Muscle layer of duodenum (tissue), 2 donors: Measurements from ENCODE around the gene RAVER2.
"Not testable (repeated sequence)": the region's sequence is repeated elsewhere in the genome, so short reads cannot be mapped to it uniquely, and the experiment has no call there.

Source experiments
- H3K27ac ChIP-seq: one replicate; pipeline ENCODE4 v1.7.0; 2013; ENCODE audit warnings: mild to moderate bottlenecking, low read length
- H3K27me3 ChIP-seq: one replicate; pipeline ENCODE4 v1.7.0; 2013; ENCODE audit warnings: low read depth, mild to moderate bottlenecking, control low read depth, low read length
- H3K36me3 ChIP-seq, 2 donors: one replicate each; pipeline ENCODE4 v1.7.0; 2013; ENCODE audit warnings: low read length in 2 of 2, control low read depth in 1 of 2, mild to moderate bottlenecking in 1 of 2; ENCODE audit not compliant: insufficient read depth in 2 of 2, control insufficient read depth in 1 of 2
- H3K4me1 ChIP-seq, 2 donors: one replicate each; pipeline ENCODE4 v1.7.0; 2013; ENCODE audit warnings: low read length in 2 of 2, mild to moderate bottlenecking in 2 of 2, control low read depth in 1 of 2, moderate library complexity in 1 of 2; ENCODE audit not compliant: insufficient read depth in 2 of 2, control insufficient read depth in 1 of 2
- H3K4me3 ChIP-seq, 2 donors: one replicate each; pipeline ENCODE4 v1.7.0; 2013; ENCODE audit warnings: low read length in 2 of 2, low read depth in 1 of 2, mild to moderate bottlenecking in 1 of 2
- H3K9me3 ChIP-seq, 2 donors: one replicate each; pipeline ENCODE4 v1.7.0; 2013; ENCODE audit warnings: low read length in 2 of 2, control low read depth in 1 of 2, mild to moderate bottlenecking in 1 of 2; ENCODE audit not compliant: control insufficient read depth in 1 of 2
- donor health status: healthy.

Gene RAVER2

DNA sequence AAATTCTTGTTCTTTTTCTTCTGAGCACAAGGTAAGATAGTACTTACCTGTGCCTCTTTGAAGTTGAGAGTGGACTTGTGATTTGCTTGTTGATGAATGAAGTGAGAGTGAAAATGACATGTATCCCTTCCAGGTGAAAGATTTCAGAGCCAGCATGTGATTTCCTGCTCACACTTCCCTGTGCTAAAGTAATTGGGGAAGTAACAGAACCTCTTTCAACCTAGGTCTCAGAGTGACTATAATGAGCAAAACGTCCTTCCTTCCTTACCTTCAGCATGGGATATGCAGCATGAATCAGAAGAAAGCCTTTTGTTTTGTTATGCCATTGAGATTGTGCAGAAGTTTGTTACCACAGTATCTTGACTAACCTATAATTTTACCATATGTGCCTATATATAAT, 24.6 kb downstream of the RAVER2 start:
- H3K9me3 ChIP-seq, result no peaks in the 10 kb centered on the region
- H3K27me3 ChIP-seq, result no peaks in the 10 kb centered on the region
- peaks cover 4 to 13% of the 10 kb centered on the region in 2 donors for H3K36me3 ChIP-seq
- H3K4me3 ChIP-seq, result no peak overlapping the region
- H3K4me1 ChIP-seq, result no peaks in the 10 kb centered on the region
- H3K27ac ChIP-seq, result no peak overlapping the region

DNA sequence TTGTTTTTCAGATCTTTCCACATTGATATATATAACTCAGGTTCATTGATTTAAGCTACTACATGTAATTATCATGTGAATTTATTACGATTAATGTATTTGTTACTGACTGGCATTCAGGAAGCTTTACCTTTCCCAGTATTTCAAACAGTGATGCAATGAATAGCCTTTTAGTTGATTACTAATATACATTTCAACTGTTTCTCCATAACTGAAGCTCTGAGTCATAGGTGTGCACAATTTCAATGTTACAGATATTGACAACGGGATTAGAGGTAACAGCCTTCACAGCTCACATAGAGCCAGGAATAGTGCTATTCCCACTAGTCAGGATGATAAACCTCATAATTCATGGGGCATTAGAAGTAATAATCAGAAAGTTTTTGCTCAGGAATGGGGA, 25.1 kb downstream of the RAVER2 start:
- Histone ChIP-seq H3K27me3 (no peaks in the 10 kb centered on the region), H3K4me1 (no peaks in the 10 kb centered on the region), H3K4me3 (no peak overlapping the region), H3K9me3 (no peaks in the 10 kb centered on the region), H3K36me3 (peaks cover 4 to 13% of the 10 kb centered on the region in 2 donors), H3K27ac (no peak overlapping the region)

DNA sequence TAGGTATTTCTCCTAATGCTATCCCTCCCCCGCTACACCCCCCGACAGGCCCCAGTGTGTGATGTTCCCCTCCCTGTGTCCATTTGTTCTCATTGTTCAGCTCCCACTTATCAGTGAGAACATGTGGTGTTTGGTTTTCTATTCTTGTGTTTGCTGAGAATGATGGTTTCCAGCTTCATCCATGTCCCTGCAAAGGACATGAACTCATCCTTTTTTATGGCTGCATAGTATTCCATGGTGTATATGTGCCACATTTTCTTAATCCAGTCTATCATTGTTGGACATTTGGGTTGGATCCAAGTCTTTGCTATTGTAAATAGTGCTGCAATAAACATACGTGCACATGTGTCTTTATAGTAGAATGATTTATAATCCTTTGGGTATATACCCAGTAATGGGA, 28.4 kb downstream of the RAVER2 start:
- peaks cover 4 to 13% of the 10 kb centered on the region in 2 donors for H3K36me3 ChIP-seq
- H3K9me3 ChIP-seq, H3K4me3 ChIP-seq, H3K27ac ChIP-seq, H3K27me3 ChIP-seq, H3K4me1 ChIP-seq: not testable (repeated sequence)

DNA sequence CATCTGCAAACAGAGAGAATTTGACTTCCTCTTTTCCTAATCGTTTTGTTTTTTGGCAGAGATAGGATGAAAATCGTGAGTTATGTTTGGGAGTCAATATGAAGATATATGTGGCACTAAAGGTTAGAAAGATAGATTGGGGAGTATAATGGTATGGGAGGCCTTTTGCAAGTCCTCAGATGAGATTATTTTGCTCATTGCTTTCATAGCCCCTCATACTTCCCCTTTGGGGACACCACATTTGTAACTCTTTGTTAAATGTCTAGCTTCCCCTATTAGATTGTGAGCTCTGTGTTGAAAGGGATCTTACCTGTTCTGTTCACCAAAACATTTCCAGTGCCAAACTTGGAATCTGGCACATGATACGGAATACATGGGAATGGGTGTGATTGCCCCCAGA, 30.2 kb downstream of the RAVER2 start:
- Histone ChIP-seq H3K4me1 (no peaks in the 10 kb centered on the region), H3K27ac (no peak overlapping the region), H3K36me3 (peaks cover 0 to 10% of the 10 kb centered on the region in 2 donors), H3K9me3 (no peaks in the 10 kb centered on the region), H3K27me3 (no peaks in the 10 kb centered on the region), H3K4me3 (no peak overlapping the region)

DNA sequence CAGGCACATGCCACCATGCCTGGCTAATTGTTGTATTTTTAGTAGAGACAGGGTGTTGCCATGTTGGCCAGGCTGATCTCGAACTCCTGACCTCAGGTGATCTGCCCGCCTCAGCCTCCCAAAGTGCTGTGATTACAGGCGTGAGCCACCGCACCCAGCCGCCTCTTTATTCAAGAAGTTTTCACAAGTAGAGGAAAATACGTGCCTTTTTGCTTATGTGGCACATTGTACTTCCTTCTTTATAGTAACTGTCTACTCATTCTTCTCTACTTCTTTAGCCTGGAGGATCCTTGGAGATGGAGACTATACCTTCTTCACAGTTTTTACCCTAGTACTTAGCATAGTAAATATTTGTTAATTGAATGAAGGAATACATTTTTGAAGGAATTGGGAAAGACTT, 37.2 kb downstream of the RAVER2 start:
- not testable (repeated sequence) for H3K4me1 ChIP-seq, H3K27me3 ChIP-seq, H3K4me3 ChIP-seq, H3K9me3 ChIP-seq, H3K27ac ChIP-seq, H3K36me3 ChIP-seq

DNA sequence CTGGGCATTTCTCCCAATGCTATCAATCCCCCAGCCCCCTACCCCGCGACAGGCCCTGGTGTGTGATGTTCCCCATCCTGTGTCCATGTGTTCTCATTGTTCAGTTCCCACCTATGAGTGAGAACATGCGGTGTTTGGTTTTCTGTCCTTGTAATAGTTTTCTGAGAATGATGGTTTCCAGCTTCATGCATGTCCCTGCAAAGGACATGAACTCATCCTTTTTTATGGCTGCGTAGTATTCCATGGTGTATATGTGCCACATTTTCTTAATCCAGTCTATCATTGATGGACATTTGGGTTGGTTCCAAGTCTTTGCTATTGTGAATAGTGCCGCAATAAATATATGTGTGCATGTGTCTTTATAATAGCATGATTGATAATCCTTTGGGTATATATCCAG, 38.0 kb downstream of the RAVER2 start:
- not testable (repeated sequence) for H3K4me3 ChIP-seq, H3K4me1 ChIP-seq, H3K36me3 ChIP-seq, H3K27me3 ChIP-seq, H3K27ac ChIP-seq, H3K9me3 ChIP-seq

DNA sequence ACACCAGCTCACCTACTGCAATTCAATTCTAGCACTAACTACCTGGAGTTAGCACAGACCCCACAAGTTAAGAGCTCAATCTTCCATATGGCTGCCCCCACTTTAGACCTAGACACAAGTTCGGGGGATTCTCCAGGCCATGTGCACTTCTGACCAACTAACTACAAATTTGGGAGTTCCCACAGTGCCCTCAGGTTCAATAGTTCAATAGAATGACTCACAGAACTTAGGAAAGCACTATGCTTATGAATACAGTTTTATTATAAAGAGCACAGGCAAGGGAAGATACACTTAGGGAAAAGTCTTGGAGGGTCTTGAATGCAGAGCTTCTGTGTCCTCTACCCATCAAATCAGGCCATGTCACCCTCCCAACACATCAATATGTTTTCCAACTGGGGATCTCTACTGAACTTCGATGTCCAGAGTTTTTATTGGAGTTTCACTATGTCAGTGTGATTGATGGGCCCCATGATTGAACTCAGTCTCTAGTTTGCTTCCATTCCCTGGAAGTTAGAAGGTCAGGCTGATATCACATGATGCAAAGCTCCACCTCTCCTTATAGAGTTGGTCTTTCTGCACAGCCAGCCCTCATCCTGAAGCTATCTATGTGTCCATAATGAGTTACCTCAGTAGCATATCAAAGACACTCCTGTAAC, 46.1 kb downstream of the RAVER2 start:
- no peaks in the 10 kb centered on the region for H3K4me1 ChIP-seq
- H3K36me3 ChIP-seq, result peaks cover 6 to 13% of the 10 kb centered on the region in 2 donors
- no peaks in the 10 kb centered on the region for H3K27me3 ChIP-seq
- H3K9me3 ChIP-seq, result peaks cover 7% of the 10 kb centered on the region in 2 donors
- H3K4me3 ChIP-seq, result no peak overlapping the region
- no peak overlapping the region for H3K27ac ChIP-seq

DNA sequence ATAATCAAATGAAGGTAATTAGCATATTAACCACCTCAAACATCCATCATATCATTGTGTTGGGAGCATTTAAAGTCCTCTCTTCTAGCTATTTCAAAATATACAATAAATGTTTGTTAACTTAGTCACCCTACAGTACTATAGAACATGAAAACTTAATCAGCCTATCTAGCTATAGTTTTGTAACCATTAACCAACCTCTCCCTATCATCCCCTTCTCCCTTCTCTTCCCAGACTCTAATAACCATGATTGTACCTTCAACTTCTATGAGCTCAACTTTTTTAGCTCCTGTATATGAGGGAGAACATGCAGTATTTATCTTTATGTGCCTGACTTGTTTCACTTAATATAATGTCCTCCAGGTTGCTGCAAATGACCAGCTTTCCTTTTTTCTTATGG, 54.0 kb downstream of the RAVER2 start:
- Histone ChIP-seq H3K27me3 (no peaks in the 10 kb centered on the region), H3K27ac (no peak overlapping the region), H3K4me1 (no peaks in the 10 kb centered on the region), H3K36me3 (peaks cover 0 to under 1% of the 10 kb centered on the region in 2 donors), H3K9me3 (no peaks in the 10 kb centered on the region), H3K4me3 (no peak overlapping the region)

DNA sequence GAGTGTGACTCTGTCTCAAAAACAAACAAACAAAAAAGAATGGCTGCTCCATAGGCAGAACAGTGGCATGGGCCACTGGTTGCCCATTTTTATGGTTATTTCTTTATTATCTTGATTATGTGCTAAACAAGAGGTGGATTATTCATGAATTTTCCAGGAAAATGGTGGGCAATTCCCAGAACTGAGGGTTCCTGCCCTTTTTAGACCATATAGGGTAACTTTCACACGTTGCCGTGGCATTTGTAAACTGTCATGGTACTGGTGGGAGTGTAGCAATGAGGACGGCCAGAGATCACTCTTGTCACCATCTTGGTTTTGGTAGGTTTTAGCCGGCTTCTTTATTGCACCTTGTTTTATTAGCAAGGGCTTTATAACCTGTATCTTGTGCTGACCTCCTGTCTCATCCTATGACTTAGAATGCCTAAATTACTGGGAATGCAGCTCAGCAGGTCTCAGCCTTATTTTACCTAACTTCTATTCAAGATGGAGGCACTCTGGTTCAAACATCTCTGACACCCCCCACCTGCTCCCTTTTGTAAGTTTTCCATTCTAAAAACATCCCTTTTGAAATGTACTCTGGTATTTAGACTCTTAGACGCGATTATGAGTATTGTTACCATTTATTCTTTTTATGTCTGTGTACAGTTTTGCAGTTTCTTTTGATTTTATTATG, 57.1 kb downstream of the RAVER2 start:
- no peak overlapping the region for H3K4me3 ChIP-seq
- no peaks in the 10 kb centered on the region for H3K27me3 ChIP-seq
- no peaks in the 10 kb centered on the region for H3K9me3 ChIP-seq
- H3K36me3 ChIP-seq, result peaks cover 0 to 4% of the 10 kb centered on the region in 2 donors
- H3K4me1 ChIP-seq, result no peaks in the 10 kb centered on the region
- H3K27ac ChIP-seq, result no peak overlapping the region

DNA sequence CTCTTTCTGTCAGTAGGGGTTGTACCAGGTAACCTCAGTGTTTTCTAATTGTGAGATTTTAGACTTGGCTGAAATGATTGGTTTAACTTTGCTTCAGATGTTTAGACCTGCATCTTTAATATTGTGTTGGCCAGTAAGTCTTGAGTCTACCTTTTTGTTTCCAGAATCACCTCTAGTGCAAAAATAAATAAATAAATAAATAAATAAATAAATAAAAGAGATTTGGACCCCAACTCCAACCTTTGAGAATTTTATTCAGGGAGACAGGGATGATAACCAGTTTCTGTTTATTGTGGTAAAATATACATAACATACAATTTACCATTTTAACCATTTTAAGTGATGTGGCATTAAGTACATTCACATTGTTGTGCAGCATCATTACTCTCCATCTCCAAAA, 64.4 kb downstream of the RAVER2 start:
- Histone ChIP-seq H3K36me3 (peaks cover 0 to 4% of the 10 kb centered on the region in 2 donors), H3K27me3 (no peaks in the 10 kb centered on the region), H3K9me3 (no peaks in the 10 kb centered on the region), H3K27ac (no peak overlapping the region), H3K4me3 (no peak overlapping the region), H3K4me1 (no peaks in the 10 kb centered on the region)

DNA sequence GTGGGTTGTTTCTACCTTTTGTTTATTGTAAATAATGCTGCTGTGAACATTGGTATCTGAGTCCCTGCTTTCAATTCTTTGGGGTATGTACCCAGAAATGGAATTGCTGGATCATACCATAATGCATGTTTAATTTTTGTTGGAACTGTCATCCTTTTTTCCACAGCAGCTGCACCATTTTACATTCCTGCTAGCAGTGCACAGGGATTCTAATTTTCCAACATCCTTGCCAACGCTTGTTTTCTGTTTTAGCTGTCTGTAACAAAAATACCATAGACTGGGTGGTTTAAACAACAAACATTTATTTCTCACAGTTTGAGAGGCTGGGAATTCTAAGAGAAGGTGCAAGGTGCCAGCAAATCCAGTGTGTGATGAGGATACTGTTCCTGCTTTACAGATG, 65.1 kb downstream of the RAVER2 start:
- peaks cover 0 to 4% of the 10 kb centered on the region in 2 donors for H3K36me3 ChIP-seq
- no peak overlapping the region for H3K27ac ChIP-seq
- H3K9me3 ChIP-seq, result no peaks in the 10 kb centered on the region
- no peaks in the 10 kb centered on the region for H3K27me3 ChIP-seq
- H3K4me1 ChIP-seq, result no peaks in the 10 kb centered on the region
- no peak overlapping the region for H3K4me3 ChIP-seq

DNA sequence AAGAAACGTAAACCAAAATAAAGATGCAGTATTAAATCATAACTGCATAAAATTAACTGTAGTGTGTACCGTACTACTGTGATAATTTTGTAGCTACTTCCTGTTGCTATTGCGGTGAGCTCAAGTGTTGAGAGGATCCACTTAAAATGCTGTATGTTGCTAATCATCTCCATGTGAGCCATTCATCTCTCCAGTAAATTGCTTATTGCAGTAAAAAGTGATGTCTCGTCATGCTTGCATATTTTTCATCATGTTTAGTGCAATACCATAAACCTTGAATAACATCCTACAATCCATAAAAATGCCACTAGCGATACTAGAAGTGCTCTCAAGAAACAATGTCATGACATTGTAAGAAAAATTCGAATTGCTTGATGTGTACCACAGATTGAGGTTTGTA, 66.3 kb downstream of the RAVER2 start:
- H3K4me3 ChIP-seq, result no peak overlapping the region
- peaks cover 0 to 8% of the 10 kb centered on the region in 2 donors for H3K36me3 ChIP-seq
- no peak overlapping the region for H3K27ac ChIP-seq
- no peaks in the 10 kb centered on the region for H3K9me3 ChIP-seq
- no peaks in the 10 kb centered on the region for H3K27me3 ChIP-seq
- H3K4me1 ChIP-seq, result no peaks in the 10 kb centered on the region
